Heart left ventricle (tissue), 16 donors: ENCODE results near the gene ZNF473. TPM values are rescaled to one million over a fixed set of nuclear protein-coding genes. Genes with fewer than 3 reads are reported as not detected.
"Not testable (repeated sequence)": the region's sequence is repeated elsewhere in the genome, so short reads cannot be mapped to it uniquely, and the experiment has no call there.

ENCODE experiments used
- ATAC-seq, 4 donors: fragments of 200-7000 bp; cut with Tn5 transposase; one replicate each; pipeline ENCODE4 v1.9.1; 2020 to 2022; ENCODE audit warnings: moderate library complexity in 4 of 4, mild to moderate bottlenecking in 3 of 4, moderate number of reproducible peaks in 1 of 4
- DNase-seq, 5 donors: peaks; one replicate each; pipeline ENCODE4 v3.0.0-alpha.2; 2020
- H3K27ac ChIP-seq, 12 donors: fragments of 200-600 bp; sonication (generic) in 4 of 12; one replicate each; pipeline versions ENCODE4 v1.5.0 to v1.8.0; 2016 to 2022; ENCODE audit warnings: mild to moderate bottlenecking in 2 of 12
- H3K27me3 ChIP-seq, 9 donors: fragments of 200-600 bp; sonication (generic) in 2 of 9; one replicate each; pipeline versions ENCODE4 v1.5.1 to v1.8.0; 2016 to 2022; ENCODE audit warnings: mild to moderate bottlenecking in 3 of 9
- H3K36me3 ChIP-seq, 9 donors: fragments of 200-600 bp; sonication (generic) in 2 of 9; one replicate each; pipeline versions ENCODE4 v1.5.0 to v1.8.0; 2018 to 2022; ENCODE audit warnings: mild to moderate bottlenecking in 2 of 9
- H3K4me1 ChIP-seq, 12 donors: fragments of 200-600 bp; sonication (generic) in 4 of 12; one replicate each; pipeline versions ENCODE4 v1.5.0 to v1.8.0; 2016 to 2022; ENCODE audit warnings: mild to moderate bottlenecking in 3 of 12
- H3K4me3 ChIP-seq, 12 donors: fragments of 200-600 bp; sonication (generic) in 4 of 12; one replicate each; pipeline versions ENCODE4 v1.5.0 to v1.8.0; 2017 to 2022; ENCODE audit warnings: mild to moderate bottlenecking in 9 of 12, moderate library complexity in 4 of 12
- H3K9me3 ChIP-seq, 12 donors: fragments of 200-600 bp; sonication (generic) in 4 of 12; one replicate each; pipeline versions ENCODE4 v1.5.0 to v1.8.0; 2016 to 2022; ENCODE audit warnings: mild to moderate bottlenecking in 1 of 12
- POLR2A ChIP-seq, 2 donors: fragments of 450-650 bp; IDR thresholded peaks; one replicate each; pipeline ENCODE4 v1.6.1; 2017; ENCODE audit warnings: antibody characterized with exemption in 2 of 2, mild to moderate bottlenecking in 2 of 2, moderate library complexity in 2 of 2
- WGBS, 4 donors: extraction: QIAGEN DNeasy Blood & Tissue Kit in 2 of 4; methylation state at CpG; one replicate each; pipeline versions ENCODE4 v1.1.5 to v1.1.7; 2013 to 2018; 5-methylcytosine and 5-hydroxymethylcytosine counted together
- intact Hi-C, 10 donors: fragments of 100-400 bp; cut with DNase I; formaldehyde crosslinking; loops; one replicate each; pipeline versions ENCODE4 v1.11.1 to v1.14.2; 2022
- polyA plus RNA-seq, 2 donors: library from polyadenylated mRNA; stranded (reverse); fragments of 200-250 nt; gene quantifications; one replicate each; pipeline ENCODE4 v1.2.3, GENCODE V29; 2013
- total RNA-seq, 9 donors: library from RNA; depleted of rRNA in 2 of 9; stranded (reverse); fragments of >200 nt in 2 of 9; fragmentation: NEBNext Ultra II Directional in 3 of 9; extraction: Animal tissue kit (Norgen Biotek cat#: 25700) in 3 of 9; gene quantifications; one replicate each; pipeline versions ENCODE4 v1.1.0 to v1.2.4, GENCODE V29; 2016 to 2023
- TF ChIP-seq, protein P1 (sequence below), 12 donors: fragments of 200-600 bp; sonication (generic) in 4 of 12; IDR thresholded peaks; one replicate each; pipeline versions ENCODE4 v1.5.0 to v1.8.0; 2018 to 2022; ENCODE audit warnings: antibody characterized with exemption in 12 of 12, mild to moderate bottlenecking in 5 of 12
- donor health status: ischemic (EF 13 %, LVEDD 7.1; RV severe dilation, severe dysfunction).
- donor health status: healthy with polysubstance abuse.
- donor health status: DM: no; HTN: yes; CAD: no.
- donor health status: DM: no; HTN: no; CAD: no.
- donor health status: ischemic (EF 25% LVEDD 6.9; RV normal size, moderate dysfunction).
- donor health status: ischemic (EF 25% LVEDD 5.7; RV mildly dilated, moderate dysfunction).
- donor health status: healthy.
- donor health status: DM: yes; HTN: yes; CAD: no.
- donor health status: ischemic (EF 35%, LVEDD 5.7; RV mildly dilated, moderate dysfunction).
- donor health status: nonischemic (EF 11% LVEDD 7.7; RV severe dilation, severe dysfunction).
- donor health status: DM: yes; HTN: yes; CAD: no.
- donor health status: PGD.
- donor health status: ischemic (EF 29% LVEDD 5.4; RV normal size, mild dysfunction).
- donor health status: nonischemic (EF 23%, LVEDD 6.1; RV moderate dilation, normal function).

Gene ZNF473
- total and polyA plus RNA-seq, 11 donors, result 1.6 to 6.5 (median 3.4) TPM

DNA sequence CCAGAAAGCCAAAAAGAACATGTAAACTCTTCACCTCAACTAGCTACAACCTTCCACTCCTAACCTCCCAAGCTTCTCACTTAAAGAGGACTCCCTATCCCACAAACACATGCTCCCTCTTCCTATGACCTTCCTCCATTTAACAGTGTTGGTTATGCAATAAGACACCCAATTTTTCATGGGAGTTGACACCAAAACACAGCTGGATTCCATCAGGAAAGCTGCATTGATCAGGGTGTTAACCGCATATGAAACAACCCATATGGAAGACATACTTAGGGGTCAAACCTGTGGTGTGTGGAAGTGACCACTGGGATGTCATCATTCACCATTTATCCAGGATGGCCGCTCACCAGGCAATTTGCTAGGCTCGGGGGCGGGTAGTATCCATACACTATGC is 21.9 kb downstream of the ZNF473 start:
- H3K36me3 ChIP-seq, result peaks cover 8 to 53% (median 40%) of the 10 kb centered on the region in 9 donors

DNA sequence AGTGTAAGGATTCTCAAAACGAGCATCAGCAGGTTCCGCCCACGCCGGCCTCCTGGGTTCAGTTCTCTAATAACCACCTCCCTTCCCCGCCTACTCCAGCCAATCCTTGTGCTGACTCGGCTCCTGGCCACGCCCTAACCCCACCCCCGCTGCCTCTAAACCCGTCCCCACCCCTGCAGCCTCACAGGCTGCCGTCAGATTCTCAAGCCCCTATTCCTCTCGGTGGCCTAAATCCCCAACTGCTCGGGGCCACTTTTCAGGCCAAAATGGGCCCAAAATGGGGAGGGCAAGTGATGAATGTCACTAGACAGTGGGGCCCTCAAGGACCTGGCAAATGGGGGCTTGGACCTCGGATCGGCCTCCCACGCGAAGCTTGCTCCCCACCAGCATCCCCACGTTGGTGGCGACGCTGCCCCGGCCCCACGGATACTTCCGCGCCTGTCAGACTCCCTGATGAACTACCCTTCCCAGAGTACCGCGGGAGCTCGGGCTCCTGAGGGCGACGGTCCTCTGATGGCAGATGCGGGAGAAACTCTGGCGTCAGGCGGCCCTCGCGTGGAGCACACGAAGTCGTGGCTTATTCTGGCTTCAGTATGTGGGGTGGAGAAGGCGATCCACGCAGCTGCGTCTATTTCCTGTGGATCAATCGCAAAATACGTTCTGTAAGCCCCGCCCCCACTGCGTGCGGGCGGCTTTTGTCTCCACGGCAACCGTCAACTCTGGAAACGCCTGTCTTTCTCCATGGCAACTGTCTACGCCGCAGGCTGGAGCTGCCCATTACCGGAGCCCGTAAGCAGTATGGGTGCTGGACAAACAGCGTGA is 24.8 kb downstream of the ZNF473 start:
- peaks cover 0 to 16% (median 4%) of the 10 kb centered on the region in 12 donors for H3K4me1 ChIP-seq
- intact Hi-C loops, result no loop called here
- peaks cover 0 to 33% (median 14%) of the 10 kb centered on the region in 12 donors for H3K9me3 ChIP-seq
- peaks cover 2 to 24% (median 13%) of the 10 kb centered on the region in 9 donors for H3K36me3 ChIP-seq
- H3K27ac ChIP-seq, result peak overlapping the region in 7 of 12 donors; percentile 32 to 81 (median 54)
- TF ChIP-seq, protein P1, sequence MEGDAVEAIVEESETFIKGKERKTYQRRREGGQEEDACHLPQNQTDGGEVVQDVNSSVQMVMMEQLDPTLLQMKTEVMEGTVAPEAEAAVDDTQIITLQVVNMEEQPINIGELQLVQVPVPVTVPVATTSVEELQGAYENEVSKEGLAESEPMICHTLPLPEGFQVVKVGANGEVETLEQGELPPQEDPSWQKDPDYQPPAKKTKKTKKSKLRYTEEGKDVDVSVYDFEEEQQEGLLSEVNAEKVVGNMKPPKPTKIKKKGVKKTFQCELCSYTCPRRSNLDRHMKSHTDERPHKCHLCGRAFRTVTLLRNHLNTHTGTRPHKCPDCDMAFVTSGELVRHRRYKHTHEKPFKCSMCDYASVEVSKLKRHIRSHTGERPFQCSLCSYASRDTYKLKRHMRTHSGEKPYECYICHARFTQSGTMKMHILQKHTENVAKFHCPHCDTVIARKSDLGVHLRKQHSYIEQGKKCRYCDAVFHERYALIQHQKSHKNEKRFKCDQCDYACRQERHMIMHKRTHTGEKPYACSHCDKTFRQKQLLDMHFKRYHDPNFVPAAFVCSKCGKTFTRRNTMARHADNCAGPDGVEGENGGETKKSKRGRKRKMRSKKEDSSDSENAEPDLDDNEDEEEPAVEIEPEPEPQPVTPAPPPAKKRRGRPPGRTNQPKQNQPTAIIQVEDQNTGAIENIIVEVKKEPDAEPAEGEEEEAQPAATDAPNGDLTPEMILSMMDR (IDR thresholded peaks at IDR 0.05), result no peak
- TF ChIP-seq POLR2A (IDR thresholded peaks at IDR 0.05), result no peak
- peak overlapping the region; percentile 16 to 74 (median 52) for H3K4me3 ChIP-seq
- WGBS, 4 donors, result 2 to 3% (median 2%) methylated on average over 52 of the region's 52 CpGs
- DNase-seq (peak; percentile 81 to 89 (median 88)), ATAC-seq (peak; percentile 88 to 97 (median 95))
- no peaks in the 10 kb centered on the region for H3K27me3 ChIP-seq

More for the DNA sequence above, 21.9 kb downstream of the ZNF473 start:
- no peak for TF ChIP-seq POLR2A (IDR thresholded peaks at IDR 0.05)
- TF ChIP-seq, protein P1 (IDR thresholded peaks at IDR 0.05), result no peak
- intact Hi-C loops, result no loop called here
- Histone ChIP-seq H3K27ac (no peak overlapping the region), H3K9me3 (peaks cover 0 to 52% (median 30%) of the 10 kb centered on the region in 12 donors), H3K4me3 (no peak overlapping the region), H3K27me3 (no peaks in the 10 kb centered on the region), H3K4me1 (peaks cover 0 to 16% (median 4%) of the 10 kb centered on the region in 12 donors)
- ATAC-seq (no peak), DNase-seq (no peak)
- 91 to 97% (median 94%) methylated on average over 4 of the region's 4 CpGs for WGBS, 4 donors

DNA sequence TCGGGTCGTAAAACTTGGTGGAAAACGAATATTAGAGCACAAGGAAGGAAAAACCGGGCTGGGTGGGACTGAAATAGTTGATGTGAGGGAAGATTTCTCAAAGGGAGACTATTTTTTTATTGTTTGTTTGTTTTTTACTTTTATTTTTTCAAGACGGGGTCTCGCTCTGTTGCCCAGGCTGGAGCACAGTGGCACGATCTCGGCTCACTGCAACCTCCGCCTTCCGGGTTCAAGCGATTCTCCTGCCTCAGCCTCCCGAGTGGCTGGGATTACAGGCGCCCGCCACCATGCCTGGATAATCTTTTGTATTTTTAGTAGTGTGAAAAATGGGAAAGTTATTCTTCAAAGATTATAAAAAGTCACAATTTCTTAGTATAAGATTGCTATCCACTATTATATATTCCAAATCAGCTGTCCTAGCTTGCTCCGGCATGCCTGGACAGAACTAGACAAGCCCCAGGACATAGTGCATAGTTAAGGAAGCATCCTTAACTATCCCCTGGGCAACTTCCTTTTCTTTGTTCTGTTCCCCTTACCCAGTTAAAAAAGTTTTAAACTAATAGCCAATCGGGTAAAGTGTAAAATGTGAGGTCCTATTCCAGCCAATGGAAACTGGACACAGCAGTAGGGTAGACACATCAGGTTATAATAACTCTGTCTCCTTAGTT is 25.6 kb downstream of the ZNF473 start:
- Histone ChIP-seq H3K36me3 (peaks cover 0 to 16% (median 6%) of the 10 kb centered on the region in 9 donors), H3K4me1 (peaks cover 0 to 16% (median 4%) of the 10 kb centered on the region in 12 donors), H3K4me3 (peak overlapping the region in 11 of 12 donors; percentile 25 to 74 (median 53)), H3K9me3 (peaks cover 0 to 26% (median 7%) of the 10 kb centered on the region in 12 donors), H3K27ac (peak overlapping the region in 2 of 12 donors; percentile 32 to 67)
- WGBS, 4 donors, result 44 to 48% (median 47%) methylated on average over 16 of the region's 16 CpGs
- H3K27me3 ChIP-seq, DNase-seq, intact Hi-C loops, ATAC-seq: not testable (repeated sequence)

DNA sequence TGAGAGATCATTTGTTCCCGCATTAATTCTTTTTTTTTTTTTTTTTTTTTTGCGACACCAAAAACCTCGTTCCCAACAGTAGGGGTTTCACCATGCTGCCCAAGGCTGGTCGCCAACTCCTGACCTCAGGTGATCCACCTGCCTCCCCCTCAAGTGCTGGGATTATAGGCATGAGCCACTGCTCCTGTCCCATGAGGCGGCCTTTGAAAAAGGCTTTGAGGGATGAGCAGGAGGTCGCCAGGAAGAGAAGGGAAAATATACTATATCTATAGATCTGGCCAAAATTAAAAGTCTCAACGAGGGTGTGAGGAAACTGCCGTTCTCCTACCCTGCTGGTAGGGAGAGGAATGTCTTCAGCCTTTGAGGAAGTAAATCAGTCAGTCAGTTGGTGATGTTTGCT is 26.2 kb downstream of the ZNF473 start:
- WGBS, 4 donors, result 68 to 87% (median 78%) methylated on average over 8 of the region's 8 CpGs
- intact Hi-C loops, result no loop called here
- Histone ChIP-seq H3K9me3 (peaks cover 0 to 20% (median under 1%) of the 10 kb centered on the region in 12 donors), H3K27ac (no peak overlapping the region), H3K4me3 (no peak overlapping the region), H3K36me3 (peaks cover 0 to 10% (median 0%) of the 10 kb centered on the region in 9 donors), H3K27me3 (no peaks in the 10 kb centered on the region), H3K4me1 (peaks cover 0 to 16% (median 4%) of the 10 kb centered on the region in 12 donors)
- TF ChIP-seq POLR2A (IDR thresholded peaks at IDR 0.05), result no peak
- TF ChIP-seq, protein P1 (IDR thresholded peaks at IDR 0.05), result no peak
- no peak for ATAC-seq
- DNase-seq, result no peak
